HG02623 (cell line): ENCODE data around the gene FAN1.

ENCODE experiments used
- ATAC-seq: cut with Tn5 transposase; IDR thresholded peaks from one replicate; pipeline ENCODE4 v1.9.1; 2021; ENCODE audit warnings: moderate library complexity; ENCODE audit not compliant: unreplicated experiment

Gene FAN1

GRCh38 chr15:30954674-30955073 is 51.0 kb downstream of the FAN1 start:
- no peak for ATAC-seq

- ATAC-seq: no peak
Observed at GRCh38 chr15:30956216-30957124, 52.8 kb downstream of the FAN1 start.

GRCh38 chr15:30958219-30958618 is 54.5 kb downstream of the FAN1 start:
- no peak for ATAC-seq

GRCh38 chr15:30962079-30962478 is 58.4 kb downstream of the FAN1 start:
- no peak for ATAC-seq

- ATAC-seq: no peak
Observed at GRCh38 chr15:30962659-30963058, 58.9 kb downstream of the FAN1 start.

- ATAC-seq: no peak
Observed at GRCh38 chr15:30963681-30964080, 60.0 kb downstream of the FAN1 start.

GRCh38 chr15:30969724-30970123 is 66.0 kb downstream of the FAN1 start:
- ATAC-seq: no peak

- no peak for ATAC-seq
Observed at GRCh38 chr15:30973379-30973778, 69.7 kb downstream of the FAN1 start.

GRCh38 chr15:30974112-30974511 is 70.4 kb downstream of the FAN1 start:
- no peak for ATAC-seq

- no peak for ATAC-seq
Observed at GRCh38 chr15:30978328-30978727, 74.6 kb downstream of the FAN1 start.

GRCh38 chr15:30979457-30979856 is 75.7 kb downstream of the FAN1 start:
- no peak for ATAC-seq

GRCh38 chr15:30984118-30984517 is 80.4 kb downstream of the FAN1 start:
- ATAC-seq: no peak

GRCh38 chr15:30984542-30984941 is 80.8 kb downstream of the FAN1 start:
- no peak for ATAC-seq

- ATAC-seq: no peak
Observed at GRCh38 chr15:30985081-30985531, 81.4 kb downstream of the FAN1 start.

GRCh38 chr15:30990036-30990435 is 86.3 kb downstream of the FAN1 start:
- no peak for ATAC-seq

- ATAC-seq: peak; percentile 4
Observed at GRCh38 chr15:30990446-30991254, 86.9 kb downstream of the FAN1 start.

GRCh38 chr15:30991255-30992235 is 87.8 kb downstream of the FAN1 start, which contains the start of gene MTMR10:
Gene MTMR10, minus strand, starts transcription at chr15:30991628. Its CDS starts 122 bp downstream, at chr15:30991506.
- ATAC-seq: peak; percentile 86

GRCh38 chr15:30992249-30992864 is 88.6 kb downstream of the FAN1 start:
- no peak for ATAC-seq
